Left ventricle myocardium inferior (tissue), 1 donor: ENCODE measurements around the gene UCN. TPM values are rescaled to one million over a fixed set of nuclear protein-coding genes. Genes with fewer than 3 reads are reported as not detected.
A peak's percentile ranks its signal among the peaks of the same experiment; 100 is the strongest.
"Not testable (repeated sequence)": the region's sequence is repeated elsewhere in the genome, so short reads cannot be mapped to it uniquely, and the experiment has no call there.

Source experiments
- DNase-seq: peaks from one replicate; pipeline ENCODE4 v3.0.0-alpha.2; 2020
- H3K27ac ChIP-seq: fragments of 200-600 bp; replicated peaks from 2 replicates; pipeline ENCODE4 v1.8.0; 2021
- H3K27me3 ChIP-seq: fragments of 200-600 bp; 2 replicates; pipeline ENCODE4 v1.8.0; 2021; ENCODE audit warnings: low read depth
- H3K36me3 ChIP-seq: fragments of 200-600 bp; 2 replicates; pipeline ENCODE4 v1.8.0; 2021
- H3K4me1 ChIP-seq: fragments of 200-600 bp; 2 replicates; pipeline ENCODE4 v1.8.0; 2021
- H3K4me3 ChIP-seq: fragments of 200-600 bp; 2 replicates; pipeline ENCODE4 v1.8.0; 2021; ENCODE audit warnings: mild to moderate bottlenecking, moderate library complexity
- H3K9me3 ChIP-seq: fragments of 200-600 bp; replicated peaks from 2 replicates; pipeline ENCODE4 v1.8.0; 2021
- CTCF ChIP-seq: fragments of 200-600 bp; IDR thresholded peaks from 2 replicates; pipeline ENCODE4 v1.8.0; 2021; ENCODE audit warnings: antibody characterized with exemption, mild to moderate bottlenecking, borderline replicate concordance
- intact Hi-C: fragments of 100-400 bp; cut with micrococcal nuclease; formaldehyde crosslinking; loops from one replicate; pipeline ENCODE4 v1.11.0; 2022
- total RNA-seq: library from RNA; stranded (reverse); fragmentation: NEBNext Ultra II Directional; extraction: Animal tissue kit (Norgen Biotek cat#: 25700); gene quantifications from one replicate; pipeline ENCODE4 v1.2.1, GENCODE V29; 2021
- donor health status: DM: no; HTN: yes; CAD: no; lungs with severe emphysema.

The UCN gene
- total RNA-seq, 1 donor from 2014 or later: 1.5 TPM

DNA sequence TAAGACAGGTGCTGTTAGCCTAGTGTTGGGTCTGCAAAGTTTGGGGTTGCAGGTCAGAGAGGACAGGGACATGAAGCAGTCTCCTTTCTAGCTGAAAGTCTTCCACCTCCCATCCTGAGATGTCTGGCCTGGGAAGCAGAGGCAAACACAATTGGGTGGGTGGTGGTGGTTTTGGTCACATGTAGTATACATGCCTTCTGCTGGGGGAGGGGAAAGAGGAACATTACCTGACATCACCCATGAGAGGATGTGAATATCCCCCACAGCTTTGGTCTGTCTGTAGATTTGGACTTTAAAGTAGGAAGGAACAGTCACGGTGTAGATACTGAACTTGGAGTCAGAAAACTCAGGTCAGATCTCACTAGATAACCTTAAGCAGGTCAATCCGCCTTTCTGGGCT lies 37.6 kb downstream of the UCN start:
- no peak for TF ChIP-seq CTCF
- Histone ChIP-seq H3K36me3 (no peaks in the 10 kb centered on the region), H3K4me1 (peaks cover 48% of the 10 kb centered on the region), H3K27ac (peak overlapping the region; percentile 86), H3K27me3 (peaks cover 29% of the 10 kb centered on the region), H3K4me3 (no peak overlapping the region), H3K9me3 (no peaks in the 10 kb centered on the region)
- no peak for DNase-seq
- intact Hi-C loops: no loop called here

DNA sequence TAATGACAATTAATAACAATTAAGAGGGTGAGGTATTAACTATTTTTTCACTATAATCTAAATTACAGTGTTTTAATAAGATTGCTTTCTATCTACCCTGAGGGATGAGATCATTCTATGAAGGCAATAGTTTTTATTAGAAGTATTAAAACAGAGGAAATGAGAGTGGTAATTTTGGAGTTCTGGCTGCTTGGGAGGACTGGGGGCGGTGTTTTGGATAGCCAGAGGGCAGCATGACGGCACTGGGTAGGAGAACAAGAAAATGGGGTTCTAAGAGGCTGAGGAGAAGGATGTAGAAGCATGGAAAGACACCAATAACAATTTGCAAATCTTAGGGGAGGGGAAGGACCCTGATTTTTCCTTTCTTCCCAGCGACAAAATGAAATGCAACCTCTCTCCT lies 38.1 kb downstream of the UCN start:
- DNase-seq: no peak
- no peak for TF ChIP-seq CTCF
- intact Hi-C loops: no loop called here
- no peak overlapping the region for H3K4me3 ChIP-seq
- H3K27me3 ChIP-seq: peaks cover 35% of the 10 kb centered on the region
- H3K27ac ChIP-seq: peak overlapping the region; percentile 86
- no peaks in the 10 kb centered on the region for H3K36me3 ChIP-seq
- no peaks in the 10 kb centered on the region for H3K9me3 ChIP-seq
- H3K4me1 ChIP-seq: peaks cover 53% of the 10 kb centered on the region

DNA sequence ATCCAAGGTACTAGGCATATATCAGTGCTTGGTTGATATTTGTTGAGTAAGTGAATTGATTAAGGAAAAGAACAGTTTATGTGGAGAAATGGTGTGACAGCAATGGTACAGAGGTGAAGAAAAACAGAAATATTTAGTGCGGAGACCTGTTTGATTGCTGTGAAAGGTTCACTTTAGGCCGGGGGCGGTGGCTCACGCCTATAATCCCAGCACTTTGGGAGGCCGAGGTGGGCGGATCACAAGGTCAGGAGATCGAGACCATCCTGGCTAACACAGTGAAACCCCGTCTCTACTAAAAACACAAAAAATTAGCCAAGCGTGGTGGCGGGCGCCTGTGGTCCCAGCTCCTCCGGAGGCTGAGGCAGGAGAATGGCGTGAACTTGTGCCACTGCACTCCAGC lies 39.9 kb downstream of the UCN start:
- H3K27ac ChIP-seq, H3K9me3 ChIP-seq, DNase-seq, intact Hi-C loops, H3K36me3 ChIP-seq, H3K4me3 ChIP-seq: not testable (repeated sequence)
- H3K27me3 ChIP-seq: peaks cover 53% of the 10 kb centered on the region
- peaks cover 59% of the 10 kb centered on the region for H3K4me1 ChIP-seq

DNA sequence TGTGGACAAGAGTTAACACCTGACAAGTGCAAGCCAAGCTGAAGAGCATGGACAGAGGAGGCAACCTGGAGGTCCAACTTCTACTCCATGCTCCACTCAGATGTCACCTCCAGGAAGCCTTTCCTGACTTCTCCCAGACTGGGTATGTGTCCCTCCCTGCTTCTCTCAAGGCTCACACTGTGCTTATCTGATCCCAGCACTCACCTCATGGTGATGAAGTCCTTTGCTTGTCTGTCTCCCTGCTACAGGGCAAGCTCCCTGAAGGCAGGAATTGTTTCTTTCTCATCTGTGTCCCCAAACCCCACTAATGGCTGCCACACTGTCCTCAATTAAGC lies 42.7 kb downstream of the UCN start:
- Histone ChIP-seq H3K27ac (peak overlapping the region; percentile 68), H3K36me3 (no peaks in the 10 kb centered on the region), H3K4me1 (peaks cover 51% of the 10 kb centered on the region), H3K27me3 (peaks cover 81% of the 10 kb centered on the region), H3K9me3 (no peaks in the 10 kb centered on the region), H3K4me3 (peak overlapping the region; percentile 78)
- DNase-seq: no peak
- no peak for TF ChIP-seq CTCF
- intact Hi-C loops: no loop called here

DNA sequence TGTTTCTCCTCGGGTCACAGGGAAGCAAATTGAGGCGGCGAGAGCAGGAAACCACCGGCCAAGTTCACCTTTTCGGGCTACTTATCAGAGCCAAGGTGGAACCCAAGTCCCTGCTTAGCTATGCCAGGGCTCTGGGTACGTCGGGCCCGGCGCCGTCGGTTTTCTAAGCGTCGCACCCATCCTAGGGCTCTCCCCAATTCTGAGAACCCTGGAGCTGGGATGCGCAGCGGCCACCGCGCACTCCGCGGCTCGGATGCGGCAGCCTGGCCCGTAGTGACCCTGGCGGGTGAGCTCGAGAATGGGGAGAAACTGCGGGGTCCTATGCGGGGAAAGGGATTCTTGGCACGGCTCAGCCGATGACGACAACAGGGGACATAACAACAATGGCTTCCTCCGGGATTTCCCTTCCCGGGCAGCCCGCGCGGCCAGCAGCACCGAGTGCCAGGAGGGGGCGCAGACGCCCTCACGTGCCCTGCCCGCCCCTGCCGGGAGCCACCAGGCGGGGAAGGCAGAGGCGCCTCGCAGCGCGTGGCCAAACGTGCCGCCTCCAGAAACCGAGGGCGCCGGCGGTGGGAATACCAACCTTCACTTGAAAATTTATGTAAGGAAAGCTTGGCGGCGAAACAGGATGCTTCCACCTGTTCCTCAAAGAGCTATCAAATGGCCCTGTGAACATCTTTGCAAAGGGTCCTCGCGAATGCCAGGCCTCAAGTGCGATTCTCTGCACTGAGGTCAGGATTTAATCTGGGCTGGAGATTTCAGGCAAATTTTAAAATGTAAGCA lies 43.3 kb downstream of the UCN start:
- Histone ChIP-seq H3K4me3 (peak overlapping the region; percentile 78), H3K27me3 (peaks cover 87% of the 10 kb centered on the region), H3K4me1 (peaks cover 48% of the 10 kb centered on the region), H3K9me3 (no peaks in the 10 kb centered on the region), H3K27ac (peak overlapping the region; percentile 68), H3K36me3 (no peaks in the 10 kb centered on the region)
- TF ChIP-seq CTCF: peak; percentile 60
- intact Hi-C loops: no loop called here
- peak; percentile 66 for DNase-seq

DNA sequence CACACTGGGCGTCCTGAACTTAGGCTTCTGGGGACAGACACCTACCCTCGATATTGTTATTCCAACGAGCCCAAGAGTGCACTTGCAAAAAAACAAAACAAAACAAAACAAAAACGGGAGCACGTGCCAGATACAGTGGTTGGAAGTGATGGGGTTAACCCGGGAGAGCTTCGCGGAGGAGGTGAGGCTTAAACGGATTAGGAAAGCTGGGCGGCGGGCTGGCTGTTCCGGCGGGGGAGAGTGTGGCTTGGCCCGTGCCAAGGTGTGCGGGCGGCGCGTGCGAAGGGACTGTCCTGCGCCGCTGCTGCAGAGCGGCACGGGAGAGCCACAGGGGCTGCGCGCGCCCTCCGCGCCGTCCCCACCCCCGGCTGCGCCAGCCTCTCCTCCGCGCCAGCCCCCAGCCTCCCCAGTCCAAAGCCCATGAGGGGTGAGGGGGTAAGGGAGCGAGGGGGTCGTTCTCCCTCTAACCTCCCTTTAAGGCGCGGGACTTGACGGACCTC lies 43.9 kb downstream of the UCN start:
- Histone ChIP-seq H3K4me1 (peaks cover 48% of the 10 kb centered on the region), H3K4me3 (peak overlapping the region; percentile 78), H3K9me3 (no peaks in the 10 kb centered on the region), H3K36me3 (no peaks in the 10 kb centered on the region), H3K27ac (peak overlapping the region; percentile 68), H3K27me3 (peaks cover 93% of the 10 kb centered on the region)
- intact Hi-C loops: no loop called here
- no peak for TF ChIP-seq CTCF
- DNase-seq: no peak
